ENCODE results near the gene ACVR2B.

The ACVR2B gene

GRCh38 chr3:38480093-38480445 is 26.4 kb downstream of the ACVR2B start:
- no peak overlapping the region for H3K27ac ChIP-seq (ENCODE audit: low read depth, low read length)
- no peaks in the 10 kb centered on the region for H4K20me1 ChIP-seq (ENCODE audit: control insufficient read depth, insufficient read depth, low read depth, low read length)
- peak; percentile 19 for TF ChIP-seq CTCF (IDR thresholded peaks at IDR 0.05; ENCODE audit: low read depth, low read length, poor library complexity, severe bottlenecking)
- no peak for TF ChIP-seq EZH2phosphoT487 (IDR thresholded peaks at IDR 0.05; ENCODE audit: borderline replicate concordance, low read length)
- H3K36me3 ChIP-seq (ENCODE audit: control insufficient read depth, low read length): peaks cover 34% of the 10 kb centered on the region
- no peaks in the 10 kb centered on the region for H3K9me2 ChIP-seq (replicated peaks; ENCODE audit: control insufficient read depth, low read length)
- H3K9me3 ChIP-seq (ENCODE audit: control insufficient read depth, insufficient read depth, low read length): no peaks in the 10 kb centered on the region
- H3K4me2 ChIP-seq (ENCODE audit: low read length): no peak overlapping the region
- H3K4me3 ChIP-seq (ENCODE audit: low read length): no peak overlapping the region
- peaks cover 7% of the 10 kb centered on the region; the same call in 1 of the 2 replicates for H3K79me2 ChIP-seq (ENCODE audit: control insufficient read depth, low read length)
- H3K27me3 ChIP-seq (ENCODE audit: control insufficient read depth, low read length): no peaks in the 10 kb centered on the region
- H3F3A ChIP-seq (ENCODE audit: control insufficient read depth, insufficient read depth): no peaks in the 10 kb centered on the region
- no peaks in the 10 kb centered on the region for H3K4me1 ChIP-seq (ENCODE audit: control insufficient read depth, low read length)

- Histone ChIP-seq H3K9me2 (replicated peaks; ENCODE audit: control insufficient read depth, low read length) (no peaks in the 10 kb centered on the region), H3K27me3 (ENCODE audit: control insufficient read depth, low read length) (no peaks in the 10 kb centered on the region), H3K79me2 (ENCODE audit: control insufficient read depth, low read length) (peaks cover 3% of the 10 kb centered on the region; the same call in 1 of the 2 replicates), H3F3A (ENCODE audit: control insufficient read depth, insufficient read depth) (no peaks in the 10 kb centered on the region), H3K4me3 (ENCODE audit: low read length) (no peak overlapping the region), H3K4me1 (ENCODE audit: control insufficient read depth, low read length) (no peaks in the 10 kb centered on the region), H3K27ac (ENCODE audit: low read depth, low read length) (no peak overlapping the region), H3K9me3 (ENCODE audit: control insufficient read depth, insufficient read depth, low read length) (no peaks in the 10 kb centered on the region), H4K20me1 (ENCODE audit: control insufficient read depth, insufficient read depth, low read depth, low read length) (no peaks in the 10 kb centered on the region), H3K4me2 (ENCODE audit: low read length) (no peak overlapping the region), H3K36me3 (ENCODE audit: control insufficient read depth, low read length) (peaks cover 34% of the 10 kb centered on the region)
- TF ChIP-seq CTCF (IDR thresholded peaks at IDR 0.05; ENCODE audit: low read depth, low read length, poor library complexity, severe bottlenecking) (no peak), EZH2phosphoT487 (IDR thresholded peaks at IDR 0.05; ENCODE audit: borderline replicate concordance, low read length) (no peak)
These were observed 27.2 kb downstream of the ACVR2B start for GRCh38 chr3:38480930-38481329.

GRCh38 chr3:38482951-38483350 is 29.3 kb downstream of the ACVR2B start:
- TF ChIP-seq EZH2phosphoT487 (IDR thresholded peaks at IDR 0.05; ENCODE audit: borderline replicate concordance, low read length): no peak
- TF ChIP-seq CTCF (IDR thresholded peaks at IDR 0.05; ENCODE audit: low read depth, low read length, poor library complexity, severe bottlenecking): no peak
- Histone ChIP-seq H3K36me3 (ENCODE audit: control insufficient read depth, low read length) (peaks cover 34% of the 10 kb centered on the region), H3K27me3 (ENCODE audit: control insufficient read depth, low read length) (no peaks in the 10 kb centered on the region), H3K9me3 (ENCODE audit: control insufficient read depth, insufficient read depth, low read length) (no peaks in the 10 kb centered on the region), H3K27ac (ENCODE audit: low read depth, low read length) (no peak overlapping the region), H3K4me3 (ENCODE audit: low read length) (no peak overlapping the region), H3K79me2 (ENCODE audit: control insufficient read depth, low read length) (no peaks in the 10 kb centered on the region), H3K4me1 (ENCODE audit: control insufficient read depth, low read length) (no peaks in the 10 kb centered on the region), H3F3A (ENCODE audit: control insufficient read depth, insufficient read depth) (no peaks in the 10 kb centered on the region), H3K9me2 (replicated peaks; ENCODE audit: control insufficient read depth, low read length) (no peaks in the 10 kb centered on the region), H3K4me2 (ENCODE audit: low read length) (no peak overlapping the region), H4K20me1 (ENCODE audit: control insufficient read depth, insufficient read depth, low read depth, low read length) (no peaks in the 10 kb centered on the region)

GRCh38 chr3:38487323-38487722 is 33.6 kb downstream of the ACVR2B start:
- Histone ChIP-seq H3K4me3 (ENCODE audit: low read length) (no peak overlapping the region), H3K27ac (ENCODE audit: low read depth, low read length) (no peak overlapping the region), H4K20me1 (ENCODE audit: control insufficient read depth, insufficient read depth, low read depth, low read length) (no peaks in the 10 kb centered on the region), H3K27me3 (ENCODE audit: control insufficient read depth, low read length) (no peaks in the 10 kb centered on the region), H3K9me3 (ENCODE audit: control insufficient read depth, insufficient read depth, low read length) (no peaks in the 10 kb centered on the region), H3F3A (ENCODE audit: control insufficient read depth, insufficient read depth) (no peaks in the 10 kb centered on the region), H3K9me2 (replicated peaks; ENCODE audit: control insufficient read depth, low read length) (no peaks in the 10 kb centered on the region), H3K4me2 (ENCODE audit: low read length) (no peak overlapping the region), H3K36me3 (ENCODE audit: control insufficient read depth, low read length) (peaks cover 7% of the 10 kb centered on the region), H3K4me1 (ENCODE audit: control insufficient read depth, low read length) (no peaks in the 10 kb centered on the region), H3K79me2 (ENCODE audit: control insufficient read depth, low read length) (no peaks in the 10 kb centered on the region)
- TF ChIP-seq EZH2phosphoT487 (IDR thresholded peaks at IDR 0.05; ENCODE audit: borderline replicate concordance, low read length): no peak
- no peak for TF ChIP-seq CTCF (IDR thresholded peaks at IDR 0.05; ENCODE audit: low read depth, low read length, poor library complexity, severe bottlenecking)
